Measurements from ENCODE around the gene ABCD3. TPM values are rescaled to one million over a fixed set of nuclear protein-coding genes. Genes with fewer than 3 reads are reported as not detected.
A peak's percentile ranks its signal among the peaks of the same experiment; 100 is the strongest.
"Not testable (repeated sequence)": the region's sequence is repeated elsewhere in the genome, so short reads cannot be mapped to it uniquely, and the experiment has no call there.

Gene ABCD3
- total RNA-seq = 10 to 100 TPM; 17.3 to 29.9 (median 24.2) TPM
- total RNA-seq (2013) = 26.2 TPM
- 21.1 to 236 (median 45.5) reads per million in 29 experiments for total RNA-seq

GRCh38 chr1:94417978-94418663, at the start of gene ABCD3:
ABCD3 (plus strand) TSS chr1:94418389; CDS start chr1:94418479, 90 bp downstream.
- peak within 1 kb of the TSS; percentile 29 to 81 for H3K27ac Mint-ChIP-seq
- no peak within 1 kb of the TSS for H3K4me3 Mint-ChIP-seq
- H3K36me3 Mint-ChIP-seq = no peaks in the 10 kb centered on the region
- Histone ChIP-seq H3K36me3 (ENCODE audit: control insufficient read depth in 2 of 2, extremely low read depth in 1 of 2, insufficient read depth in 1 of 2, low read length in 1 of 2) (no peaks in the 10 kb centered on the region), H3K9me3 (no peaks in the 10 kb centered on the region), H3K27me3 (replicated peaks in 1 of 2; ENCODE audit: control insufficient read depth in 2 of 2, extremely low read depth in 1 of 2, insufficient read depth in 2 of 2, low read length in 1 of 2) (no peaks in the 10 kb centered on the region), H3K27ac (ENCODE audit: low read length) (peak within 1 kb of the TSS; percentile 92), H3K4me1 (ENCODE audit: control insufficient read depth in 1 of 2, extremely low read depth in 1 of 2, insufficient read depth in 2 of 2, low read length in 2 of 2) (peaks cover 15 to 29% of the 10 kb centered on the region in 2 experiments), H3K4me3 (ENCODE audit: control insufficient read depth in 1 of 2, extremely low read depth in 1 of 2, low read length in 1 of 2) (peak within 1 kb of the TSS; percentile 78 to 83)
- peak; percentile 92 to 98 (median 96) for DNase-seq
- ChIA-PET CTCF (interaction anchor here in 1 of 2 donors (0.9 kb wide), 1 partner anchor 654 kb away, joined by 3 read pairs; the partner anchor contains the start of gene ALG14), POLR2A (interaction anchor here in 1 of 2 donors (0.6 to 0.9 kb wide), 2 partner anchors 79 to 572 kb away, joined by 3 to 5 read pairs; no protein-coding TSS in a partner anchor)
- under 1% methylated on average over 83 of the region's 84 CpGs for WGBS (ENCODE audit: insufficient coverage)
- H3K9me3 Mint-ChIP-seq = no peaks in the 10 kb centered on the region
- ATAC-seq (replicated peaks in 1 of 4) = peak; percentile 91 to 96 (median 92)
- no peaks in the 10 kb centered on the region for H3K27me3 Mint-ChIP-seq
- peaks cover 39 to 41% (median 41%) of the 10 kb centered on the region in 3 donors for H3K4me1 Mint-ChIP-seq

- H3K4me1 Mint-ChIP-seq; H3K4me1 ChIP-seq (ENCODE audit: control insufficient read depth in 1 of 2, extremely low read depth in 1 of 2, insufficient read depth in 2 of 2, low read length in 2 of 2); ATAC-seq (replicated peaks in 1 of 4); H3K27ac Mint-ChIP-seq; CTCF ChIA-PET; H3K36me3 Mint-ChIP-seq; H3K4me3 Mint-ChIP-seq; POLR2A ChIA-PET; H3K4me3 ChIP-seq (ENCODE audit: control insufficient read depth in 1 of 2, extremely low read depth in 1 of 2, low read length in 1 of 2); H3K27ac ChIP-seq (ENCODE audit: low read length); H3K36me3 ChIP-seq (ENCODE audit: control insufficient read depth in 2 of 2, extremely low read depth in 1 of 2, insufficient read depth in 1 of 2, low read length in 1 of 2); DNase-seq; H3K9me3 ChIP-seq; H3K27me3 ChIP-seq (replicated peaks in 1 of 2; ENCODE audit: control insufficient read depth in 2 of 2, extremely low read depth in 1 of 2, insufficient read depth in 2 of 2, low read length in 1 of 2): not testable (repeated sequence)
- H3K9me3 Mint-ChIP-seq = peaks cover 0 to 11% (median 4%) of the 10 kb centered on the region in 3 donors
- peaks cover 10 to 37% of the 10 kb centered on the region in 2 donors for H3K27me3 Mint-ChIP-seq
These were observed 45.4 kb upstream of the ABCD3 start for GRCh38 chr1:94372771-94373170.

- DNase-seq; POLR2A ChIA-PET; H3K36me3 Mint-ChIP-seq; H3K4me3 ChIP-seq (ENCODE audit: control insufficient read depth in 1 of 2, extremely low read depth in 1 of 2, low read length in 1 of 2); H3K27ac Mint-ChIP-seq; ATAC-seq (replicated peaks in 1 of 4); H3K9me3 ChIP-seq; H3K36me3 ChIP-seq (ENCODE audit: control insufficient read depth in 2 of 2, extremely low read depth in 1 of 2, insufficient read depth in 1 of 2, low read length in 1 of 2); H3K4me3 Mint-ChIP-seq; CTCF ChIA-PET; H3K4me1 Mint-ChIP-seq; H3K27ac ChIP-seq (ENCODE audit: low read length); H3K4me1 ChIP-seq (ENCODE audit: control insufficient read depth in 1 of 2, extremely low read depth in 1 of 2, insufficient read depth in 2 of 2, low read length in 2 of 2): not testable (repeated sequence)
- WGBS (ENCODE audit: insufficient coverage) = 67% methylated on average over 1 of the region's 2 CpGs
- Mint-ChIP-seq H3K9me3 (peaks cover 0 to 11% (median 4%) of the 10 kb centered on the region in 3 donors), H3K27me3 (peaks cover 10 to 38% of the 10 kb centered on the region in 2 donors)
- H3K27me3 ChIP-seq (replicated peaks in 1 of 2; ENCODE audit: control insufficient read depth in 2 of 2, extremely low read depth in 1 of 2, insufficient read depth in 2 of 2, low read length in 1 of 2) = peaks cover 0 to 11% of the 10 kb centered on the region in 2 experiments
These were observed 44.9 kb upstream of the ABCD3 start for GRCh38 chr1:94373311-94373710.

GRCh38 chr1:94375666-94376065, 42.5 kb upstream of the ABCD3 start:
- POLR2A ChIA-PET; H3K4me3 Mint-ChIP-seq; H3K4me1 Mint-ChIP-seq; DNase-seq; H3K36me3 ChIP-seq (ENCODE audit: control insufficient read depth in 2 of 2, extremely low read depth in 1 of 2, insufficient read depth in 1 of 2, low read length in 1 of 2); H3K9me3 Mint-ChIP-seq; H3K36me3 Mint-ChIP-seq; H3K27ac Mint-ChIP-seq; H3K27me3 ChIP-seq (replicated peaks in 1 of 2; ENCODE audit: control insufficient read depth in 2 of 2, extremely low read depth in 1 of 2, insufficient read depth in 2 of 2, low read length in 1 of 2); H3K27ac ChIP-seq (ENCODE audit: low read length); H3K9me3 ChIP-seq; H3K4me1 ChIP-seq (ENCODE audit: control insufficient read depth in 1 of 2, extremely low read depth in 1 of 2, insufficient read depth in 2 of 2, low read length in 2 of 2); H3K4me3 ChIP-seq (ENCODE audit: control insufficient read depth in 1 of 2, extremely low read depth in 1 of 2, low read length in 1 of 2); ATAC-seq (replicated peaks in 1 of 4): not testable (repeated sequence)
- WGBS (ENCODE audit: insufficient coverage) = 77% methylated on average over 4 of the region's 7 CpGs
- peaks cover 10 to 36% of the 10 kb centered on the region in 2 donors for H3K27me3 Mint-ChIP-seq
- CTCF ChIA-PET = interaction anchor here in 1 of 2 donors (0.6 kb wide), 1 partner anchor 106 kb away, joined by 3 read pairs; no protein-coding TSS in a partner anchor

GRCh38 chr1:94378493-94378892, 39.7 kb upstream of the ABCD3 start:
- H3K27ac Mint-ChIP-seq; H3K9me3 Mint-ChIP-seq; H3K4me1 ChIP-seq (ENCODE audit: control insufficient read depth in 1 of 2, extremely low read depth in 1 of 2, insufficient read depth in 2 of 2, low read length in 2 of 2); DNase-seq; H3K4me3 Mint-ChIP-seq; H3K36me3 Mint-ChIP-seq; H3K9me3 ChIP-seq; H3K4me3 ChIP-seq (ENCODE audit: control insufficient read depth in 1 of 2, extremely low read depth in 1 of 2, low read length in 1 of 2); H3K27ac ChIP-seq (ENCODE audit: low read length); CTCF ChIA-PET; H3K27me3 ChIP-seq (replicated peaks in 1 of 2; ENCODE audit: control insufficient read depth in 2 of 2, extremely low read depth in 1 of 2, insufficient read depth in 2 of 2, low read length in 1 of 2); ATAC-seq (replicated peaks in 1 of 4); POLR2A ChIA-PET; H3K4me1 Mint-ChIP-seq; H3K36me3 ChIP-seq (ENCODE audit: control insufficient read depth in 2 of 2, extremely low read depth in 1 of 2, insufficient read depth in 1 of 2, low read length in 1 of 2): not testable (repeated sequence)
- WGBS (ENCODE audit: insufficient coverage) = no CpG with 5 or more reads among the region's 2 CpGs
- H3K27me3 Mint-ChIP-seq = peaks cover 7 to 23% of the 10 kb centered on the region in 2 donors

- Histone ChIP-seq H3K27me3 (replicated peaks in 1 of 2; ENCODE audit: control insufficient read depth in 2 of 2, extremely low read depth in 1 of 2, insufficient read depth in 2 of 2, low read length in 1 of 2) (peaks cover 0 to 3% of the 10 kb centered on the region in 2 experiments), H3K36me3 (ENCODE audit: control insufficient read depth in 2 of 2, extremely low read depth in 1 of 2, insufficient read depth in 1 of 2, low read length in 1 of 2) (no peaks in the 10 kb centered on the region), H3K27ac (ENCODE audit: low read length) (no peak overlapping the region), H3K9me3 (no peaks in the 10 kb centered on the region), H3K4me3 (ENCODE audit: control insufficient read depth in 1 of 2, extremely low read depth in 1 of 2, low read length in 1 of 2) (no peak overlapping the region), H3K4me1 (ENCODE audit: control insufficient read depth in 1 of 2, extremely low read depth in 1 of 2, insufficient read depth in 2 of 2, low read length in 2 of 2) (peaks cover 3 to 19% of the 10 kb centered on the region in 2 experiments)
- Mint-ChIP-seq H3K4me1 (peaks cover 11 to 14% (median 12%) of the 10 kb centered on the region in 3 donors), H3K27ac (no peak overlapping the region), H3K36me3 (no peaks in the 10 kb centered on the region), H3K9me3 (no peaks in the 10 kb centered on the region), H3K27me3 (peaks cover 5 to 20% of the 10 kb centered on the region in 2 donors), H3K4me3 (no peak overlapping the region)
- DNase-seq = no peak
- ChIA-PET CTCF (no interaction called here), POLR2A (no interaction called here)
- ATAC-seq (replicated peaks in 1 of 4) = no peak
- WGBS (ENCODE audit: insufficient coverage) = no CpG with 5 or more reads among the region's 3 CpGs
These were observed 38.6 kb upstream of the ABCD3 start for GRCh38 chr1:94379615-94380014.

Measured in T-cell (primary cell).